GM18502 (cell line): ENCODE results near the gene IGFBP4.

ENCODE experiments used
- ATAC-seq: cut with Tn5 transposase; IDR thresholded peaks from one replicate; pipeline ENCODE4 v1.9.1; 2021; ENCODE audit warnings: mild to moderate bottlenecking; ENCODE audit not compliant: unreplicated experiment, poor library complexity

Gene IGFBP4

DNA sequence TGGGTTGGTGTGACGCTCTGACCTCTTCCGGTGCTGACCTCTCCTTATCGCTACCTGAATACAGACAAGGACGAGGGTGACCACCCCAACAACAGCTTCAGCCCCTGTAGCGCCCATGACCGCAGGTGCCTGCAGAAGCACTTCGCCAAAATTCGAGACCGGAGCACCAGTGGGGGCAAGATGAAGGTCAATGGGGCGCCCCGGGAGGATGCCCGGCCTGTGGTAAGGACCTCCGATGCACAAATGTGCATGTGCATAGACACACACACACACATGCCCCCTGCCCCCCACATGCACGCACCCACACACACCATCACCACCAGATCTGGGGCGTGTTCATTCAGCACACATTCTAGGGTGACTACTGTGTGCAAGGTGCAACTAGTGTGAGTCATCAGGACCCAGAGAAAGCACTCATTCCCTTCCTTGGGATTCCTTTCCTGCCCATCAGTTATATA is 9.7 kb downstream of the IGFBP4 start:
- no peak for ATAC-seq

DNA sequence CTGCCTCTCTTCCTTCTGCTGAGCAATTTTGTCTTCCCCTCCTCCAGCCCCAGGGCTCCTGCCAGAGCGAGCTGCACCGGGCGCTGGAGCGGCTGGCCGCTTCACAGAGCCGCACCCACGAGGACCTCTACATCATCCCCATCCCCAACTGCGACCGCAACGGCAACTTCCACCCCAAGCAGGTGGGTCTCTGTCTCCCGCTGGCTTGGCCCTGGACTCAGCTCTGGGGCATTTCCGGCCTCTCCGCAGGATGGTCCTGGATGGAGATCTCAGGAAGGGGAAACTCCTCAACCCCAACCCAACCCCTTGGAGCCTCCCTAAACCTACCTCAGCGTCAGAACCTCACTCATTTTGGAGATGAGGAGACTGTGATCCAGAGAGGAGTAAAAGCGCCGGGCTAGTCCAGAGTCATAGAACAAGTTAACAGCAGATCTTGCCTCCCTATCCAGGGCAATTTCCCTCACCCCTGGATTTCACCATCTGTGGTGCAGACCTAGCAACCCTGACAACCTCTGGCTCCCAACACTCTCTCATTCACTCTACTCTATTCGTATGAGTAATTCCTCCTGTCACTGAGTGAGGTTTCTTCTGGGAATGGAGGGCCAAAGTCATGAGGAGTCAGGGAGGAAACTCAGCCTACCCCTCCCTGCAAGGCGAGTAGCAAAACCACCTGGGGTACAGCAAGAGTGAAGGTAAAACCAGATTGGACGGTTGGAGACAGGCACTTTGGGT is 10.8 kb downstream of the IGFBP4 start:
- no peak for ATAC-seq

DNA sequence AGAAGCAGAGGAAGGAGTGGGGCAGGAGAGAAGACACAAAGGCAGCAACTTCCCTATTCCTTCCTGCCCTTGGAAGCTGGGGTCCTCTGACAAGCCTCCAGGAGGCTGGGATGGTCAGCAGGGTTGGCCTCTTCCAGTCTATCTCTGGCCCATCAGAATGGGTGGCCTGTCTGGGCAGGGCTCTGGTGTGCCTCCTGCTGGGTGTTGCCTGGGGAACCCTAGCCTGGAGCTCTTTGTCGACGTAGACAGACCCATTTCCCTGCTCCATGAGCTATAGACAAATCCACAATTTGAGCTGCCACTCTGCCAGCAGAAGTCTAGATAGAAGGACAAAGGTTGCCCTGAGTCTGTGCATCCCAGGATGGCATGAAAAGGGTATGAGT is 11.4 kb downstream of the IGFBP4 start:
- ATAC-seq: no peak

DNA sequence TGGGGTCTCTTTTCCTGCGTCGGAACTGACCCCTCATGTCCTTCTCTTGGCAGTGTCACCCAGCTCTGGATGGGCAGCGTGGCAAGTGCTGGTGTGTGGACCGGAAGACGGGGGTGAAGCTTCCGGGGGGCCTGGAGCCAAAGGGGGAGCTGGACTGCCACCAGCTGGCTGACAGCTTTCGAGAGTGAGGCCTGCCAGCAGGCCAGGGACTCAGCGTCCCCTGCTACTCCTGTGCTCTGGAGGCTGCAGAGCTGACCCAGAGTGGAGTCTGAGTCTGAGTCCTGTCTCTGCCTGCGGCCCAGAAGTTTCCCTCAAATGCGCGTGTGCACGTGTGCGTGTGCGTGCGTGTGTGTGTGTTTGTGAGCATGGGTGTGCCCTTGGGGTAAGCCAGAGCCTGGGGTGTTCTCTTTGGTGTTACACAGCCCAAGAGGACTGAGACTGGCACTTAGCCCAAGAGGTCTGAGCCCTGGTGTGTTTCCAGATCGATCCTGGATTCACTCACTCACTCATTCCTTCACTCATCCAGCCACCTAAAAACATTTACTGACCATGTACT is 13.2 kb downstream of the IGFBP4 start:
- no peak for ATAC-seq

DNA sequence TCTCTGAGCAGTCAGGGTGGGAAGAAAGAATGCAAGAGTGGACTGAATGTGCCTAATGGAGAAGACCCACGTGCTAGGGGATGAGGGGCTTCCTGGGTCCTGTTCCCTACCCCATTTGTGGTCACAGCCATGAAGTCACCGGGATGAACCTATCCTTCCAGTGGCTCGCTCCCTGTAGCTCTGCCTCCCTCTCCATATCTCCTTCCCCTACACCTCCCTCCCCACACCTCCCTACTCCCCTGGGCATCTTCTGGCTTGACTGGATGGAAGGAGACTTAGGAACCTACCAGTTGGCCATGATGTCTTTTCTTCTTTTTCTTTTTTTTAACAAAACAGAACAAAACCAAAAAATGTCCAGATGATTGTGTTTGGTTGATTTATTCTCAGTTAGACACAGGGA is 14.1 kb downstream of the IGFBP4 start:
- no peak for ATAC-seq

- no peak for ATAC-seq
Observed at GRCh38 chr17:40457964-40458791, 14.9 kb downstream of the IGFBP4 start.

DNA sequence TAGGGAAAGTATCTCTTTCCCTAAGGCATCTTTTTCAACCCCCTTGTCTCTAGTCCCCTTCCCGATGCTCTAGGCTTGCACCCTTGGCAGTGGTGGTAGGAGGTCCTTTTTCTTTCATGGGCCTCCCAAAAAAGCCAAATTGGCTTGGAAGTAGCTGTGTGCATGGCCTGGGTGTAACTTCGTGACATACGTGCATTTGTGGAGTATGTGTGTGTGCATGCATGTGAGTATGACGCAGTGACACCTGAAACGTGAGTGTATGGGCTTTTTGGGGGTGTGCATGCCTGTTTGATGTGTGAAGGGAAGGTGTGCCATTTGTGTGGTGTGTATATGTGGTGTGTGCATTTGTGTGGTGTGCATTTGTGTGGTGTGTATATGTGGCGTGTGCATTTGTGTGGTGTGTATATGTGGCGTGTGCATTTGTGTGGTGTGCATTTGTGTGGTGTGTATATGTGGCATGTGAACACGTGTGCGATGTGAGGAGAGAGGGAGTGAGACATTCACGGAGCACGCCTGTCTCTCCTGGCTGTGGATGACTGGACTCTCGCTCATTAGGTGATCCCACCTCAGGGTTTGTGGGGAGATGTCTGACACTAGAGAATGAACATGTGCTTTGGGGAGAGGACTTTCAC is 15.7 kb downstream of the IGFBP4 start:
- ATAC-seq: no peak

DNA sequence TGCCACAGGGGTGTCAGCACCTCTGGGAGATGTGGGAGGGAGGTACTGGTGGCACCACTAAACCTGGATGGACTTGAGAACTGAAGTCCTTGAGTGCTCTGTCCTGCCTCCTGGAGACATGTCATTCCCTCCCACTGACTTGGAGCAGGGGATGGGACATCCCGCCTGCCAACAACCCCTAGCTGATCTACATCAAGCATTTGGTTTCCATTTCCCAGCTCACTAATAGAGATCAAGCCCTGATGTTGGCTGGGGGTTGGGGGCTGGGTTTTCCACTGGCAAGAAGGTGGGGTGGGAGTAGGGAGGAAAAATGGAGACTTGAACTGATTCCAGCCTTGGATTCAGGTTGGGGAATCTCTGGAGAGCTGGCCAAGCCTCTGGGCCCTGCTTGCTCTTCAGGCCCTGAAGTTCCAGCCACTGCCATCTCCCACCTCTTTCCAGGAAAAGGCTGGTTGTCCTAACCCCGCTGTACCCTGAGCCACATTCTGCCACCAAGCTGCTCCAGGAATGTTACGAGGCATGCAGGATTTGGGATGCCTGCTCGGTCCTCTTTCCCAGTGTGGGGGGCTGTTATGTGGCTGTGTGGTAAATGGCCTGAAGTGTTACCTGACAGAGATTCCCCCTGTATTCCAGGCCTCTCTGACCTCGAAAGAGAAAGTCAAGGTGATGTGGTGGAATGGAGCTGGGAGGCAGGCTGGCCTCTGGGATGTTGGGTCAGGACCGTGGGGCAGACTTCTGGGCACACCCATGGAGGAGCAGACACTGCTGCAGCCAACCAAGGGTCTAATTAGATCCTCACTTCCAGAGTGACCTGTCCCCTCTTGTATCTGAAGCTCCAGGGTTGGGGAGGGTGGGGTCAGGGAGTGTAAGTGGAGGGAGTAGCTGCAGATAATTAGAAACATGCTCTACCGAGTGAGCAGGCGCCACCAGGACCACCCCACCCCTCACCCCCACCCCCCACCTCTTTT is 16.7 kb downstream of the IGFBP4 start:
- no peak for ATAC-seq

- no peak for ATAC-seq
Observed at GRCh38 chr17:40460604-40460967, 17.3 kb downstream of the IGFBP4 start.

DNA sequence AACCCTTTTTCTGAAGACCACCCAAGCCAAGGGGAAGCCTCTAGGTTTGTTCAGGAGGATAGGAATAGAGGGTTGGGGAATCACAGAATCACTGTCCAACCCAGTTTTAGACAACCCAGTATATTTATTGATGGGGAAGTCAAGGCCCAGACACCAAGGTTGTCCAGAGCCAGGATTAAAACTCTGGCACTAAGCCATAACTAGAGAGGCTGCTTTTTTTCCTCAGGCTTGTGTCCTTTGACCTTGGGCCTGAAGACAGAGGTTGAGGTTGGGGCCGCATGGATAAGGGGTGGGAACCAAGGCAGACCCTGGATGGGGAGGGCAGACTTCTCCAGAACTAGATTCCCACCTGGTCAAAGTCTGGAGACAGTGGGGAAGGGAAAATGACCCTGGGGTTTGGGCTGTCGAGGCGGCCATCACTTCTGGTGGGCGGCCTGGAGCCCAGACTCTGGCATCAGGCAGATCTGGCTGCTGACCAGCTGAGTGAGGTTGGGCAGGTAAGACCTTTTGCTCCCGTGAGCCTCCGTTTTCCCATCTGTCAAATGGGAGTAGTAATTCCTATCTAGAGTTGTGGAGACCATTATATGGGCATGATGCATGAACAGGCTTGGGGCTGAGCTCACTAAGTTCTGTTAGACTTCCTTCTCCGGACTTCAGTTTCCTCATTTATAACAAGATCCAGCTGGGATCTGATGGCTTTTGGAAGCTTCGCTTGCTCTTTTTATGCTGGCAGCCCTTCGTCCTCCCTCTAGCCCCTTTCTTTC is 17.9 kb downstream of the IGFBP4 start:
- ATAC-seq: no peak

- ATAC-seq: no peak
Observed at GRCh38 chr17:40461732-40462342, 18.6 kb downstream of the IGFBP4 start.

- no peak for ATAC-seq
Observed at GRCh38 chr17:40462343-40463121, 19.3 kb downstream of the IGFBP4 start.

DNA sequence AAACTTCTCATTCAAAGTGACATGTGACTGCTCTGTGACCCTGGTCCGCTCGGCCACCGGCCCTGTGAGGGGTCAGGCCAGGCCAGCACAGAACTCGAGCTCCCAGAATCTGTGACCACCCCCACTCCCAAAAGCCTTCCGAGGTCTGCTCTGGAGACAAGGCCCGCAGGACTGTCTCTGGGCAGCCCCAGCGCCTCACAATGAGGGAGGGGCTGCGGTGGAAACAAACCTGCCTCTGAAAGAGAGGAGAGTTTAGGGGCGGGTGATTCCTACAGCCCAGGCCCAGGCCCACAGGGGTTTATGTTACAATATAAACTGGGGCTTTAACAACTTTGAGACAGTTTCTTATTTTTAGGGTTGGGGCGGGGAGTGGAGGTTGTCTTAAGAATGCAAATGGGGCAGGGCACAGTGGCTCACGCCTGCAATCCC is 19.9 kb downstream of the IGFBP4 start:
- ATAC-seq: no peak

DNA sequence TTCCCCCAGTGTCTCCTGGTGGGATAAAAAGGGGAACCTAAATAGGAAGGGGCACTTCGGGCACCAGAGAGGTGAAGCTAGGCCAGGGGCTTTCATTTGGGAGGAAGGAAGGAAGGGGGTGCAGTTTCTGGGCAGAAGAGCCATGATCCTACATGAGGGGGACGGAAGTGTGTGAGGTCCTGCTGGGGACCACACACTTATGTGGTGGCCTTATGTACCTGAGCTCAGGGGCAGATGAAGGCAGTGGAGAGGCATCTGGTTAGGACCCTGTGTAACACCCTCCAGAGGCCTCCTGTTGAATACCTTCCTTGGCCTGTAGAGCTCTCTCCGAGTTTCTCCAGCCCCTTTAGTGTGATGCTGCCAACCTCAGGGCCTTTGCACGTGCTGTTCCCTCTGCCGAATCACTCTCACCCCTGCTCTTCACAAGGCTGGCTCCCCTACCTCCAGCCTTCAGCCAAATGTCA is 21.2 kb downstream of the IGFBP4 start:
- no peak for ATAC-seq

- no peak for ATAC-seq
Observed at GRCh38 chr17:40466298-40466971, 23.2 kb downstream of the IGFBP4 start.

DNA sequence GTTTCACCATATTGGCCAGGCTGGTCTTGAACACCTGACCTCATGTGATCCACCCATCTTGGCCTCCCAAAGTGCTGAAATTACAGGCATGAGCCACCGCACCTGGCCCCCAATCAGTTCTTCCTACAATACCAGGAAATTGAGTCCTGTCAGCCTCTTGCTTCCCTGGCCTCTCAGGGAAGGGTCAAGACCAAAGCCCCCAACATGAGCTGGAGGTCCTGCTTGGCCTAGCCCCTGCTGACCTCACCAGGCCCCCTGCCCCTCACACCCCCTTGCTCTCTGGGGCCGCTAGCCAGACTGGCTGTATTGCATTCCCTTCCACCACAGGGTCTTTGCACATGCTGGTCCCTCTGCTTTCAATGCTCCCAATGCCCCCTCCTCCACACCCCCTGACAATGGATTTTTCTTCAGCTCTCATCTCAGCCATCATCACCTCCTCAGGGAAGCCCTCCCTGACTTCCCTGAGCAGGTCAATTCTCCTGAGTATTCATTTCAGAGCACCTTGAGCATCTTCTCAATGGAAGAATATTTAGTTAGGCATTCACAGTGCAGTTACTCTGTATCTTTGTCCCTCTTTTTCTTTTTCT is 24.1 kb downstream of the IGFBP4 start:
- no peak for ATAC-seq

- no peak for ATAC-seq
Observed at GRCh38 chr17:40468560-40468959, 25.3 kb downstream of the IGFBP4 start.
